CD8-positive, alpha-beta memory T cell (primary cell): Measurements from ENCODE around the gene PAX4. TPM values are rescaled to one million over a fixed set of nuclear protein-coding genes. Genes with fewer than 3 reads are reported as not detected.
"Not testable (repeated sequence)": the region's sequence is repeated elsewhere in the genome, so short reads cannot be mapped to it uniquely, and the experiment has no call there.

Experiments
- CTCF ChIA-PET: fragments of 350-600 bp; sonication (Branson Sonifier 250); formaldehyde crosslinking; loops from one replicate; lab custom pipeline; 2021; ENCODE audit warnings: antibody characterized with exemption; lab: Charles Lee
- POLR2A ChIA-PET: fragments of 350-600 bp; sonication (Branson Sonifier 250); formaldehyde crosslinking; loops from one replicate; lab custom pipeline; 2021; ENCODE audit warnings: antibody characterized with exemption; lab: Charles Lee
- DNase-seq, 5 donors: peaks; one replicate each; pipeline versions ENCODE4 v3.0.0 to v3.0.0-alpha.2; 2020 to 2022; ENCODE audit warnings: mixed read lengths in 1 of 5
- H3K27ac ChIP-seq: one replicate; pipeline ENCODE4 v1.7.0; 2013; ENCODE audit warnings: low read depth, mild to moderate bottlenecking, low read length, moderate library complexity
- H3K27me3 ChIP-seq: 2 replicates; pipeline ENCODE4 v1.7.0; 2013; ENCODE audit warnings: low read length, mild to moderate bottlenecking; ENCODE audit not compliant: insufficient read depth, poor library complexity, severe bottlenecking
- H3K36me3 ChIP-seq: 2 replicates; pipeline ENCODE4 v1.7.0; 2013; ENCODE audit warnings: mild to moderate bottlenecking, low read length, moderate library complexity; ENCODE audit not compliant: insufficient read depth
- H3K4me1 ChIP-seq: 2 replicates; pipeline ENCODE4 v1.7.0; 2013; ENCODE audit warnings: mild to moderate bottlenecking, low read length, moderate library complexity; ENCODE audit not compliant: insufficient read depth
- H3K4me3 ChIP-seq: 2 replicates; pipeline ENCODE4 v1.7.0; 2013; ENCODE audit warnings: mild to moderate bottlenecking, low read length
- H3K9me3 ChIP-seq: 2 replicates; pipeline ENCODE4 v1.7.0; 2013; ENCODE audit warnings: mild to moderate bottlenecking, low read length
- H3K27ac Mint-ChIP-seq, 8 donors: one replicate each; pipeline ENCODE4 v1.8.0; 2020 to 2021; ENCODE audit warnings: mixed read lengths in 8 of 8, mild to moderate bottlenecking in 6 of 8, inconsistent platforms in 3 of 8, moderate library complexity in 3 of 8
- H3K27me3 Mint-ChIP-seq, 2 donors: one replicate each; pipeline ENCODE4 v1.8.0; 2020 to 2021; ENCODE audit warnings: mixed read lengths in 2 of 2, mild to moderate bottlenecking in 1 of 2, moderate library complexity in 1 of 2
- H3K36me3 Mint-ChIP-seq, 3 donors: one replicate each; pipeline ENCODE4 v1.8.0; 2020 to 2021; ENCODE audit warnings: mixed read lengths in 3 of 3, inconsistent platforms in 1 of 3, mild to moderate bottlenecking in 1 of 3
- H3K4me1 Mint-ChIP-seq, 3 donors: one replicate each; pipeline ENCODE4 v1.8.0; 2020 to 2021; ENCODE audit warnings: mixed read lengths in 3 of 3, inconsistent platforms in 1 of 3, mild to moderate bottlenecking in 1 of 3
- H3K4me3 Mint-ChIP-seq, 7 donors: one replicate each; pipeline ENCODE4 v1.8.0; 2020 to 2021; ENCODE audit warnings: mixed read lengths in 7 of 7, mild to moderate bottlenecking in 6 of 7, moderate library complexity in 4 of 7, inconsistent platforms in 2 of 7
- H3K9me3 Mint-ChIP-seq, 5 donors: one replicate each; pipeline ENCODE4 v1.8.0; 2020 to 2022; ENCODE audit warnings: mixed read lengths in 5 of 5, mild to moderate bottlenecking in 3 of 5, moderate library complexity in 2 of 5, inconsistent platforms in 1 of 5
- polyA plus RNA-seq: library from polyadenylated mRNA; unstranded; fragments of 300-500 nt; fragmentation: Illumina TruSeq; gene quantifications from one replicate; pipeline ENCODE4 v1.2.3, GENCODE V29; 2021
- total RNA-seq, 2 experiments: library from RNA; stranded (reverse); gene quantifications; one replicate each; pipeline ENCODE4 v1.2.3, GENCODE V29; 2021

PAX4 gene
- total and polyA plus RNA-seq, 3 experiments from 2014 or later, result not detected

DNA sequence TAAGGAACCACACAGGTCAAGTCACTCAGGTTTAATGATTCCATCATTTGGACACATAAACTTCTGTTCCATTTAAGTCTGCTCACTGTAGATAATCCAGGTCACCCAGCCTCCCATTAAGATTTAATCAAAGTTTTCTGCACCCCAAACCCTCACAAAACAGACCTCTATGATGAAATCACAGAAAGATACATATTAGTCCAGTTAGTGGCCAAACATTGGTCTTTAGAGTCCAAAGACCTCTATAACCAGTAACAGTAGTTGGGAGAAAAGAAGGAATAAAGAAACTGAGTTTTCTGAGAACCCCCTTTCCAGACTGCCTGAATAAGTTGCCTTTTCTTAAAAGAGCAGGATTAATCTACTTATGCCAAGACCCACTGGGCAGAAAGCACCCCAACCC lies 37.3 kb downstream of the PAX4 start:
- POLR2A ChIA-PET, result no interaction called here
- peaks cover 46% of the 10 kb centered on the region for H3K4me1 ChIP-seq
- no peaks in the 10 kb centered on the region for H3K27me3 ChIP-seq
- no peaks in the 10 kb centered on the region for H3K9me3 ChIP-seq
- H3K4me3 ChIP-seq, result no peak overlapping the region
- Mint-ChIP-seq H3K4me1 (peaks cover 52 to 75% (median 69%) of the 10 kb centered on the region in 3 donors), H3K27ac (peak overlapping the region in 5 of 8 donors; percentile 2 to 20 (median 3)), H3K4me3 (peak overlapping the region in 2 of 7 donors; percentile 11 to 97), H3K9me3 (no peaks in the 10 kb centered on the region), H3K36me3 (peaks cover 0 to 67% (median 15%) of the 10 kb centered on the region in 3 donors), H3K27me3 (no peaks in the 10 kb centered on the region)
- peaks cover 14% of the 10 kb centered on the region for H3K36me3 ChIP-seq
- no peak for DNase-seq
- H3K27ac ChIP-seq, result no peak overlapping the region
- CTCF ChIA-PET, result no interaction called here

DNA sequence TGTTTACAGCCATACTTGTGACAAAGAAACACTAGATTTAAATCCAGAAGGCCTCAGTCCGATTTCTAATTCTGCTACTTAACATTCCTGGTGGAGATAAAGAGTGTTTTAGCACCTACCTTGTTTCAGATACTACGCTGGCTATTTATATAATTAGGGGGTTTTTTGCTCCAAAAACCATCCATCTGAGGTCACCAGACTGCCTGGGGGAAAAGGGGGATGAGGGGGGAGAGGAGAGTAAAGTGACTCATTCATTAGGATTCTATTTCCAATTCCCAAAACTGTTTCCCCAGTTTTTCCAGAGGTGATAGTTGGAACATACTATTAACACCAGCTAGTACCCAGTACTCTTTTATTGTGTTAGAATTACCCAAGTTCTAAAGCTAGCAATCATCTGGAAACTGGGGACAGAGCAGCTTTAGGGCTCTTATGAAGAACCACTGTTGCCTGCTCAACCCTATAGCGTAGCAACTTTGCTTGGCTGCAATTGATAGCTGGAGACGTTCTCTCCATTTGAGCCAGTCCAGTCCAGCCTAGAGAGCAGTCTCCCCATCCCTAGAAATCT lies 39.1 kb downstream of the PAX4 start:
- Histone ChIP-seq H3K4me3 (no peak overlapping the region), H3K27me3 (no peaks in the 10 kb centered on the region), H3K27ac (no peak overlapping the region), H3K4me1 (peaks cover 32% of the 10 kb centered on the region), H3K9me3 (no peaks in the 10 kb centered on the region), H3K36me3 (peaks cover 14% of the 10 kb centered on the region)
- H3K4me1 Mint-ChIP-seq, result peaks cover 38 to 65% (median 58%) of the 10 kb centered on the region in 3 donors
- no peaks in the 10 kb centered on the region for H3K27me3 Mint-ChIP-seq
- H3K27ac Mint-ChIP-seq, result peak overlapping the region in 4 of 8 donors; percentile 36 to 54 (median 44)
- H3K4me3 Mint-ChIP-seq, result no peak overlapping the region
- no peak for DNase-seq
- no peaks in the 10 kb centered on the region for H3K9me3 Mint-ChIP-seq
- H3K36me3 Mint-ChIP-seq, result peaks cover 4 to 68% (median 25%) of the 10 kb centered on the region in 3 donors
- POLR2A ChIA-PET, result no interaction called here
- CTCF ChIA-PET, result no interaction called here

DNA sequence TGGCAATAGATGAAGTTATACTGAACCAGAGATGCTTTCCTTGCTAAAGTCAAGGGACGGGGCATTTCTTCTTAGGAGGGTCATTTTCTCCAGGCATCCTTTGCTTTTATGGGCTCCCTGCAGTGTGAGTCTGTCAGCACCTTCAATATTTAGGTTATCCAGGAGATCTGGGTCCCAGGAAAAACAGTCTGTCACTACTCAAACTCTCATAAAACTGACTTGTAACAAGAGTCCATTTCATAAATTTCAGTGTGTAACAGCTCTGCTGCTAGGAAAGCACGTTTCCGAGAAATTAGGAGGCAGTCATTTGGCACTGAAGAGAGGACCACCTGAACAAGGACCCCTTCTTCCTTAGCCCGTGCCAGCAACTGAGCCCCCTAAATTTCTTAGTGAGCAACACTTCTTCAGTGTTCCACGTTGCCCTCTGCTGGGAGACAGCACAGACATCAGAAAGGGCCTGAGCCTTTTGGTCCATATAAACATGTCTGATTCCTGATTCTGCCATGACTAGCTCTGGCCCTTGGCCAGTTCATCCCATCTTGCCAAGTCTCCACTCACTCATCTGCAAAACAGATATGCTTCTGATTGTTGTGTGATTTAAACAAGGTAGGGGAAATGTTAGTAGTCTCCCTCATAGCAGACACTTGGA lies 39.8 kb downstream of the PAX4 start:
- POLR2A ChIA-PET, result no interaction called here
- Histone ChIP-seq H3K9me3 (no peaks in the 10 kb centered on the region), H3K27ac (no peak overlapping the region), H3K4me3 (no peak overlapping the region), H3K4me1 (peaks cover 26% of the 10 kb centered on the region), H3K27me3 (no peaks in the 10 kb centered on the region), H3K36me3 (peaks cover 14% of the 10 kb centered on the region)
- no peaks in the 10 kb centered on the region for H3K27me3 Mint-ChIP-seq
- peaks cover 32 to 59% (median 52%) of the 10 kb centered on the region in 3 donors for H3K4me1 Mint-ChIP-seq
- peaks cover 4 to 62% (median 25%) of the 10 kb centered on the region in 3 donors for H3K36me3 Mint-ChIP-seq
- CTCF ChIA-PET, result no interaction called here
- no peaks in the 10 kb centered on the region for H3K9me3 Mint-ChIP-seq
- H3K27ac Mint-ChIP-seq, result peak overlapping the region in 3 of 8 donors; percentile 32 to 54 (median 46)
- no peak for DNase-seq
- H3K4me3 Mint-ChIP-seq, result no peak overlapping the region

DNA sequence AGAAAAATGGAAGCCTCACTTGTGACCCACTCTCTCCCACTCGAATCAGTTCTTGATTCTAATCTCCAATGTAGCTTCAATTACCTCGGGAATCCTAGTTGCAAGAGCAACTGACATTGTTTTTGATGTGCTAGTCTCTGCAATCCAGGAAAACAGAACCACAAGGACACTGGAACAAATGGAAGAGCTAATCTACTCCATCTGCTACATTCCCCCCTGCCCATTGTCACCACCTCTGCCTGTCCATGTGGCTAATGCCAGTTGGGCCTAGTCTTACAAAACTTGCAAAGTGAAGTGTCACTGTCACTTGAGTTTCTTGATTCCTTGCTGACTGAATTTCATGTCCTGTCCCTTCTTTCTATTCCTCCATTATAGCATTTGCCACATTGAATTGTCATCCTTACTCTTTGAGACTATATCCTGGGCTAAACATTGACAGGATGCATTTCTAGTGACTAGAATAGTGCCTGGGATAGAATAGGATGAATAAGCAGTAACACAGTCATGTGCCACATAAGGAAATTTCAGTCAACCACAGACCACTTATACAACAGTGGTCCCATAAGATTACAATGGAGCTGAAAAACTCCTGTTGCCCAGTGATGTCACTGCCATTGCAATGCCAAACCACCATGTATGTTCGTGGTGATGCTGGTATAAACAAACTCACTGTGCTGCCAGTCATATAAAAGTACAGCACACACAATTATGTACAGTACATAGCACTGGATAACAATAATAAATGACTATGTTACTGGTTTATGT lies 46.0 kb downstream of the PAX4 start:
- no peak for DNase-seq
- Mint-ChIP-seq H3K4me3 (no peak overlapping the region), H3K4me1 (peaks cover 1 to 8% (median 5%) of the 10 kb centered on the region in 3 donors), H3K36me3 (peaks cover 11 to 24% (median 19%) of the 10 kb centered on the region in 3 donors), H3K27ac (no peak overlapping the region), H3K27me3 (no peaks in the 10 kb centered on the region), H3K9me3 (no peaks in the 10 kb centered on the region)
- Histone ChIP-seq H3K9me3 (no peaks in the 10 kb centered on the region), H3K27ac (no peak overlapping the region), H3K4me3 (no peak overlapping the region), H3K4me1 (no peaks in the 10 kb centered on the region), H3K27me3 (no peaks in the 10 kb centered on the region), H3K36me3 (no peaks in the 10 kb centered on the region)
- ChIA-PET POLR2A (no interaction called here), CTCF (no interaction called here)

DNA sequence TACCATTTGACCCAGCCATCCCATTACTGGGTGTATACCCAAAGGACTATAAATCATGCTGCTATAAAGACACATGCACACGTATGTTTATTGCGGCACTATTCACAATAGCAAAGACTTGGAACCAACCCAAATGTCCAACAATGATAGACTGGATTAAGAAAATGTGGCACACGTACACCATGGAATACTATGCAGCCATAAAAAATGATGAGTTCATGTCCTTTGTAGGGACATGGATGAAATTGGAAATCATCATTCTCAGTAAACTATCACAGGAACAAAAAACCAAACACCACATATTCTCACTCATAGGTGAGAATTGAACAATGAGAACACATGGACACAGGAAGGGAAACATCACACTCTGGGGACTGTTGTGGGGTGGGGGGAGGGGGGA lies 49.9 kb downstream of the PAX4 start:
- H3K4me3 Mint-ChIP-seq, H3K27me3 ChIP-seq, H3K27ac Mint-ChIP-seq, H3K9me3 ChIP-seq, H3K4me1 Mint-ChIP-seq, H3K27ac ChIP-seq, POLR2A ChIA-PET, H3K4me3 ChIP-seq, H3K4me1 ChIP-seq, H3K9me3 Mint-ChIP-seq, DNase-seq, H3K36me3 ChIP-seq, H3K27me3 Mint-ChIP-seq, CTCF ChIA-PET: not testable (repeated sequence)
- H3K36me3 Mint-ChIP-seq, result peaks cover 11 to 37% (median 22%) of the 10 kb centered on the region in 3 donors

DNA sequence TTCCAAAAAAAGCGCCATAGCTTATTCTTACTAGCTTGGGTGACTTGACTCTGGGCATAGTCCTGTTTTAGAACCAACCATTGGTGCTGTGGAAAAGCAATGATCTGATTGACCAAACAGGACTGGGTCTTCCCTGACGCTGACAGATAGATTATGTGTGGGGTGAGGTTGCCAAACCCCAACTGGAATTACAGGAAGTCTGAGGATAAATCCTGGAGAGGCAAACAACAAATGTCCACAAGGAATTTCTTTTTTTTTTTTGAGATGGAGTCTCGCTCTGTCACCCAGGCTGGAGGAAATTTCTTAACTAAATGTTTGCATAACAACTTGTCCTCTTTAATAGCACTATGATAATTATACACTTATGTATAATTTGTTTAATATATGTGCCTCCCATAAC lies 51.7 kb downstream of the PAX4 start:
- peaks cover 4 to 37% (median 23%) of the 10 kb centered on the region in 3 donors for H3K36me3 Mint-ChIP-seq
- no peak for DNase-seq
- Histone ChIP-seq H3K36me3 (no peaks in the 10 kb centered on the region), H3K27ac (no peak overlapping the region), H3K4me1 (no peaks in the 10 kb centered on the region), H3K4me3 (no peak overlapping the region), H3K9me3 (no peaks in the 10 kb centered on the region), H3K27me3 (no peaks in the 10 kb centered on the region)
- H3K4me3 Mint-ChIP-seq, result no peak overlapping the region
- CTCF ChIA-PET, result no interaction called here
- peaks cover 0 to 4% (median 0%) of the 10 kb centered on the region in 5 donors for H3K9me3 Mint-ChIP-seq
- H3K27me3 Mint-ChIP-seq, result no peaks in the 10 kb centered on the region
- H3K27ac Mint-ChIP-seq, result no peak overlapping the region
- POLR2A ChIA-PET, result interaction anchor here (0.8 kb wide), 1 partner anchor 62 kb away, joined by 4 read pairs; no protein-coding TSS in a partner anchor
- H3K4me1 Mint-ChIP-seq, result no peaks in the 10 kb centered on the region

Other genes starting within 250 kb of the PAX4 start
- gene ZNF800, start 225.4 kb downstream of the PAX4 start, total RNA-seq, result 10 to 100 TPM; 43.8 TPM
- 51.5 TPM for gene ZNF800, start 225.4 kb downstream of the PAX4 start, polyA plus RNA-seq
- gene GCC1, start 32.5 kb downstream of the PAX4 start, total RNA-seq, result 10 to 100 TPM; 20.1 to 20.2 TPM
- 21.0 TPM for gene GCC1, start 32.5 kb downstream of the PAX4 start, polyA plus RNA-seq
- gene ARF5, start 29.7 kb downstream of the PAX4 start, total RNA-seq, result 100 to 1,000 TPM; 125 to 134 TPM
- gene ARF5, start 29.7 kb downstream of the PAX4 start, polyA plus RNA-seq, result 180 TPM
- 1 to 10 TPM; 1.0 to 1.1 TPM for gene FSCN3, start 24.4 kb downstream of the PAX4 start, total RNA-seq
- gene FSCN3, start 24.4 kb downstream of the PAX4 start, polyA plus RNA-seq, result 1.0 TPM
- 100 to 1,000 TPM; 198 to 203 TPM for gene SND1, start 34.1 kb upstream of the PAX4 start, total RNA-seq
- 121 TPM for gene SND1, start 34.1 kb upstream of the PAX4 start, polyA plus RNA-seq